CD14-positive monocyte (primary cell): ENCODE results near the gene SIPA1L3. TPM values are rescaled to one million over a fixed set of nuclear protein-coding genes. Genes with fewer than 3 reads are reported as not detected.

Experiments used
- DNase-seq, 3 donors: peaks; one replicate each; pipeline ENCODE4 v3.0.0-alpha.2; 2011 to 2022
- H2AFZ ChIP-seq: 2 replicates; pipeline ENCODE4 v1.6.0; 2012; ENCODE audit warnings: mild to moderate bottlenecking, low read depth, low read length, inconsistent platforms; ENCODE audit not compliant: insufficient read depth, poor library complexity, severe bottlenecking
- H3K27ac ChIP-seq, 2 donors: 1 replicate in 1 of 2; 2 replicates in 1 of 2; pipeline ENCODE4 v1.5.1; 2012 to 2013; ENCODE audit warnings: low read length in 2 of 2, control low read depth in 1 of 2, inconsistent platforms in 1 of 2, low read depth in 1 of 2, mild to moderate bottlenecking in 1 of 2
- H3K27me3 ChIP-seq, 2 donors: one replicate each; pipeline versions ENCODE4 v1.6.0 to v1.6.1; 2011 to 2013; ENCODE audit warnings: low read length in 2 of 2; ENCODE audit not compliant: control insufficient read depth in 2 of 2, insufficient read depth in 2 of 2
- H3K36me3 ChIP-seq, 2 donors: replicated peaks in 1 of 2; 1 replicate in 1 of 2; 2 replicates in 1 of 2; pipeline versions ENCODE4 v1.5.1 to v1.6.1; 2012 to 2013; ENCODE audit warnings: low read length in 2 of 2, control low read depth in 1 of 2, inconsistent platforms in 1 of 2, mild to moderate bottlenecking in 1 of 2; ENCODE audit not compliant: insufficient read depth in 2 of 2, control insufficient read depth in 1 of 2
- H3K4me1 ChIP-seq, 2 donors: 1 replicate in 1 of 2; 2 replicates in 1 of 2; pipeline versions ENCODE4 v1.5.1 to v1.6.1; 2012 to 2013; ENCODE audit warnings: low read length in 2 of 2, control low read depth in 1 of 2, inconsistent platforms in 1 of 2, mild to moderate bottlenecking in 1 of 2, moderate library complexity in 1 of 2; ENCODE audit not compliant: insufficient read depth in 2 of 2, control insufficient read depth in 1 of 2
- H3K4me2 ChIP-seq: replicated peaks from 2 replicates; pipeline ENCODE3; 2012; ENCODE audit warnings: low read length, moderate library complexity, mild to moderate bottlenecking; ENCODE audit not compliant: poor library complexity, severe bottlenecking; ENCODE audit errors: extremely low read depth
- H3K4me3 ChIP-seq, 3 experiments: fragments of 200-600 bp in 1 of 3; sonication (generic) in 1 of 3; replicated peaks in 1 of 3; 1 replicate in 2 of 3; 2 replicates in 1 of 3; pipeline ENCODE4 v1.5.1; 2011 to 2013; ENCODE audit warnings: low read length in 3 of 3, mild to moderate bottlenecking in 3 of 3, control low read depth in 2 of 3, low read depth in 2 of 3, inconsistent platforms in 1 of 3, moderate library complexity in 1 of 3
- H3K79me2 ChIP-seq: 2 replicates; pipeline ENCODE4 v1.6.0; 2012; ENCODE audit warnings: mild to moderate bottlenecking, control low read depth, inconsistent platforms, low read length, moderate library complexity; ENCODE audit not compliant: insufficient read depth
- H3K9ac ChIP-seq: 2 replicates; pipeline ENCODE4 v1.6.0; 2017; ENCODE audit warnings: low read length, mild to moderate bottlenecking; ENCODE audit not compliant: insufficient read depth, poor library complexity, severe bottlenecking
- H3K9me3 ChIP-seq, 2 donors: replicated peaks in 1 of 2; 1 replicate in 1 of 2; 2 replicates in 1 of 2; pipeline versions ENCODE4 v1.5.1 to v1.6.1; 2012 to 2013; ENCODE audit warnings: low read length in 2 of 2, control low read depth in 1 of 2; ENCODE audit not compliant: control insufficient read depth in 1 of 2, insufficient read depth in 1 of 2
- H4K20me1 ChIP-seq: 2 replicates; pipeline ENCODE4 v1.6.0; 2012; ENCODE audit warnings: mild to moderate bottlenecking, low read length, control low read depth, moderate library complexity; ENCODE audit not compliant: insufficient read depth
- H3K27ac Mint-ChIP-seq, 7 donors: one replicate each; pipeline ENCODE4 v1.8.0; 2020; ENCODE audit warnings: mild to moderate bottlenecking in 7 of 7, mixed read lengths in 7 of 7, moderate library complexity in 6 of 7, inconsistent platforms in 2 of 7
- H3K27me3 Mint-ChIP-seq, 3 donors: one replicate each; pipeline ENCODE4 v1.8.0; 2021 to 2022; ENCODE audit warnings: low read depth in 3 of 3, mild to moderate bottlenecking in 3 of 3, mixed read lengths in 3 of 3, moderate library complexity in 3 of 3, inconsistent platforms in 1 of 3
- H3K36me3 Mint-ChIP-seq, 2 donors: one replicate each; pipeline ENCODE4 v1.8.0; 2020; ENCODE audit warnings: mixed read lengths in 2 of 2, inconsistent platforms in 1 of 2, mild to moderate bottlenecking in 1 of 2
- H3K4me1 Mint-ChIP-seq: one replicate; pipeline ENCODE4 v1.8.0; 2020; ENCODE audit warnings: mild to moderate bottlenecking, mixed read lengths
- H3K4me3 Mint-ChIP-seq, 2 donors: one replicate each; pipeline ENCODE4 v1.8.0; 2020; ENCODE audit warnings: mild to moderate bottlenecking in 2 of 2, mixed read lengths in 2 of 2, moderate library complexity in 1 of 2
- H3K9me3 Mint-ChIP-seq, 7 donors: one replicate each; pipeline ENCODE4 v1.8.0; 2020 to 2022; ENCODE audit warnings: mixed read lengths in 7 of 7, mild to moderate bottlenecking in 6 of 7, moderate library complexity in 6 of 7, inconsistent platforms in 2 of 7
- WGBS: methylation state at CpG from one replicate; pipeline ENCODE4 v1.1.5; 2013; ENCODE audit warnings: missing lambda C conversion rate; ENCODE audit not compliant: insufficient coverage; 5-methylcytosine and 5-hydroxymethylcytosine counted together
- intact Hi-C, 2 donors: fragments of 100-400 bp; cut with micrococcal nuclease; formaldehyde crosslinking; loops; one replicate each; pipeline versions ENCODE4 v1.15.0 to v1.15.1; 2023
- polyA plus RNA-seq, 3 donors: library from polyadenylated mRNA; depleted of rRNA in 1 of 3; unstranded in 2 of 3; stranded (reverse) in 1 of 3; fragments of 300-500 nt in 2 of 3; fragments of >200 nt in 1 of 3; fragmentation: Illumina TruSeq in 2 of 3; gene quantifications; 1 replicate in 2 of 3; 2 replicates in 1 of 3; pipeline ENCODE4 v1.2.3, GENCODE V29; 2012 to 2021
- TF ChIP-seq, protein P1 (sequence below): fragments of 200-600 bp; IDR thresholded peaks from one replicate; pipeline ENCODE4 v1.8.0; 2022; ENCODE audit warnings: antibody characterized with exemption, mild to moderate bottlenecking

Gene SIPA1L3
- polyA plus RNA-seq, 3 donors = 0.55 to 4.5 (median 0.99) TPM

- no peaks in the 10 kb centered on the region for H3K27me3 Mint-ChIP-seq
- peak; percentile 2 to 21 (median 8) for DNase-seq
- H3K27me3 ChIP-seq = no peaks in the 10 kb centered on the region
- H3K9me3 Mint-ChIP-seq = no peaks in the 10 kb centered on the region
- H3K4me1 ChIP-seq = no peaks in the 10 kb centered on the region
- H3K27ac ChIP-seq = no peak overlapping the region
- H4K20me1 ChIP-seq = no peaks in the 10 kb centered on the region
- 96% methylated on average over 9 of the region's 14 CpGs for WGBS
- intact Hi-C loops = no loop called here
- no peak overlapping the region for H2AFZ ChIP-seq
- H3K36me3 ChIP-seq = peaks cover 2 to 18% of the 10 kb centered on the region in 2 donors
- H3K9me3 ChIP-seq = no peaks in the 10 kb centered on the region
- H3K4me3 Mint-ChIP-seq = no peak overlapping the region
- peaks cover 20 to 34% of the 10 kb centered on the region in 2 donors for H3K36me3 Mint-ChIP-seq
- no peaks in the 10 kb centered on the region for H3K4me1 Mint-ChIP-seq
- H3K27ac Mint-ChIP-seq = peak overlapping the region in 1 of 7 donors; percentile 31
- no peaks in the 10 kb centered on the region for H3K79me2 ChIP-seq
- H3K4me3 ChIP-seq = no peak overlapping the region
- H3K4me2 ChIP-seq = no peak overlapping the region
- TF ChIP-seq, protein P1, sequence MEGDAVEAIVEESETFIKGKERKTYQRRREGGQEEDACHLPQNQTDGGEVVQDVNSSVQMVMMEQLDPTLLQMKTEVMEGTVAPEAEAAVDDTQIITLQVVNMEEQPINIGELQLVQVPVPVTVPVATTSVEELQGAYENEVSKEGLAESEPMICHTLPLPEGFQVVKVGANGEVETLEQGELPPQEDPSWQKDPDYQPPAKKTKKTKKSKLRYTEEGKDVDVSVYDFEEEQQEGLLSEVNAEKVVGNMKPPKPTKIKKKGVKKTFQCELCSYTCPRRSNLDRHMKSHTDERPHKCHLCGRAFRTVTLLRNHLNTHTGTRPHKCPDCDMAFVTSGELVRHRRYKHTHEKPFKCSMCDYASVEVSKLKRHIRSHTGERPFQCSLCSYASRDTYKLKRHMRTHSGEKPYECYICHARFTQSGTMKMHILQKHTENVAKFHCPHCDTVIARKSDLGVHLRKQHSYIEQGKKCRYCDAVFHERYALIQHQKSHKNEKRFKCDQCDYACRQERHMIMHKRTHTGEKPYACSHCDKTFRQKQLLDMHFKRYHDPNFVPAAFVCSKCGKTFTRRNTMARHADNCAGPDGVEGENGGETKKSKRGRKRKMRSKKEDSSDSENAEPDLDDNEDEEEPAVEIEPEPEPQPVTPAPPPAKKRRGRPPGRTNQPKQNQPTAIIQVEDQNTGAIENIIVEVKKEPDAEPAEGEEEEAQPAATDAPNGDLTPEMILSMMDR = peak; percentile 45
- H3K9ac ChIP-seq = no peak overlapping the region
Observed at GRCh38 chr19:38134540-38135149, 227.6 kb downstream of the SIPA1L3 start.

DNA sequence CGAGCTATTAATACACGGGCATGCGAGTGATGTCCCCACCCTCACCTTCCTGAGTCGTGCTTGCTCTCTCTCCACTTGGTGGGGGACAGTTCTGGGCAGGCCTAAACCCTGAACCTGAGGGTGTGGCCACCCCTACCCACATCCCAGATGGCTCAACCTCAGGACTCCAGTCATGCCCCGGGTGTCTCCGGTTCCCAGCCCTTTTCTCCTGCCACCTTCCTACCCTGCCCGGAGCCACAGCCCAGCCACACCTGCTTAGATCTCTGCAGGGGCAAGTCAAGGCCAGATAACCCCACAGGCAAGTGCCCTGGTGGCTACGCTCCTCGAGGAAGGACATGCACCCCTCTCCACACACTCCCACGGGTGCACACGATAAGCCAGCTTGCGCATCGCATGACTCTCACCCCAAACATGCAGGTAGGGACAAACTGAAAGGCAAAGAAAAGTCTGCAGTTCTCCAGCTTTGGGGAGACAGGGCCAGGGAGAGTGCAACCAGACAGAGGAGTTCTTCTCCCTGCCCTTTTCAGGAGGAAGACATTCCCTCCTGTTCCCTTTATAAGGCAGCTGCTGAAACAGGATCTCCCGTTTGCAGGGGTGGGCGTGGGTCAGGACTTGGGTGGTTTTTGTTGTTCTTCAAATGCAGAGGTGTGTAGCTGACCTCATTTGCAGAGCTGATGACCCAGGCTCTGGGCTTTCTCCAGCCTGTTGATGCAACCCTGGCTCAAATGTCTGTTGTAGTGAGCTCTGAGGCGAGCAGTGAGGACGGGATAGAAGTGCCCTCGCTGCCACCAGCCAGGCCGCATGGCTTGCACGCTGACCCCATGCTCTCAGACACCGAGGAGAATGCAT lies 228.4 kb downstream of the SIPA1L3 start:
- peaks cover 19 to 35% of the 10 kb centered on the region in 2 donors for H3K36me3 Mint-ChIP-seq
- no peaks in the 10 kb centered on the region for H3K4me1 Mint-ChIP-seq
- no peak for DNase-seq
- H3K4me3 Mint-ChIP-seq = no peak overlapping the region
- H3K36me3 ChIP-seq = peaks cover 2 to 16% of the 10 kb centered on the region in 2 donors
- intact Hi-C loops = no loop called here
- H3K4me3 ChIP-seq = no peak overlapping the region
- no peaks in the 10 kb centered on the region for H3K9me3 ChIP-seq
- no peaks in the 10 kb centered on the region for H3K27me3 ChIP-seq
- H3K27ac ChIP-seq = no peak overlapping the region
- no peaks in the 10 kb centered on the region for H3K27me3 Mint-ChIP-seq
- H3K4me2 ChIP-seq = no peak overlapping the region
- no peaks in the 10 kb centered on the region for H3K4me1 ChIP-seq
- 90% methylated on average over 14 of the region's 21 CpGs for WGBS
- no peak overlapping the region for H3K9ac ChIP-seq
- no peaks in the 10 kb centered on the region for H3K9me3 Mint-ChIP-seq
- no peaks in the 10 kb centered on the region for H3K79me2 ChIP-seq
- no peaks in the 10 kb centered on the region for H4K20me1 ChIP-seq
- H3K27ac Mint-ChIP-seq = peak overlapping the region in 3 of 7 donors; percentile 41 to 59 (median 45)
- H2AFZ ChIP-seq = no peak overlapping the region
- TF ChIP-seq, protein P1 = no peak
